SKM-1 (cell line): ENCODE results near the gene ABCG5.
A peak's percentile ranks its signal among the peaks of the same experiment; 100 is the strongest.

Experiments used
- DNase-seq: peaks from one replicate; lab custom pipeline; 2025; ENCODE audit not compliant: unreplicated experiment; lab: John Stamatoyannopoulos, UW

The ABCG5 gene

GRCh38 chr2:43838560-43839267 is at the start of gene ABCG5, which contains the start of gene ABCG8:
TSS of gene ABCG5 (minus strand) at chr2:43838839. CDS start at chr2:43838679, 160 bp downstream.
TSS of gene ABCG8 (plus strand) at chr2:43838971. CDS start at chr2:43839054, 83 bp downstream.
- DNase-seq: no peak

GRCh38 chr2:43887176-43887575 is 48.5 kb upstream of the ABCG5 start:
- no peak for DNase-seq

GRCh38 chr2:43885132-43885632 is 46.5 kb upstream of the ABCG5 start:
- DNase-seq: no peak

- no peak for DNase-seq
Observed at GRCh38 chr2:43884689-43885088, 46.0 kb upstream of the ABCG5 start.

- DNase-seq: no peak
Observed at GRCh38 chr2:43882312-43882711, 43.7 kb upstream of the ABCG5 start.

- no peak for DNase-seq
Observed at GRCh38 chr2:43880952-43881351, 42.3 kb upstream of the ABCG5 start.

GRCh38 chr2:43880471-43880870 is 41.8 kb upstream of the ABCG5 start:
- no peak for DNase-seq

GRCh38 chr2:43879261-43879660 is 40.6 kb upstream of the ABCG5 start:
- DNase-seq: no peak

GRCh38 chr2:43877782-43878464 is 39.3 kb upstream of the ABCG5 start:
- peak; percentile 48 for DNase-seq

GRCh38 chr2:43874776-43875451 is 36.3 kb upstream of the ABCG5 start:
- DNase-seq: no peak

GRCh38 chr2:43872151-43872550 is 33.5 kb upstream of the ABCG5 start:
- DNase-seq: no peak

GRCh38 chr2:43855292-43855691 is 16.7 kb upstream of the ABCG5 start:
- DNase-seq: no peak

GRCh38 chr2:43854671-43855070 is 16.0 kb upstream of the ABCG5 start:
- DNase-seq: no peak

GRCh38 chr2:43853141-43854081 is 14.8 kb upstream of the ABCG5 start:
- DNase-seq: no peak

GRCh38 chr2:43852196-43852730 is 13.6 kb upstream of the ABCG5 start:
- no peak for DNase-seq

GRCh38 chr2:43851011-43851980 is 12.7 kb upstream of the ABCG5 start:
- no peak for DNase-seq

- DNase-seq: no peak
Observed at GRCh38 chr2:43848214-43848613, 9.6 kb upstream of the ABCG5 start.

- no peak for DNase-seq
Observed at GRCh38 chr2:43846140-43846793, 7.6 kb upstream of the ABCG5 start.

GRCh38 chr2:43845181-43845580 is 6.5 kb upstream of the ABCG5 start:
- DNase-seq: no peak
